HG03175 (cell line): ENCODE data around the gene SPTBN5.

Experiments used
- ATAC-seq: cut with Tn5 transposase; IDR thresholded peaks from one replicate; pipeline ENCODE4 v1.9.1; 2021; ENCODE audit warnings: mild to moderate bottlenecking, moderate library complexity; ENCODE audit not compliant: unreplicated experiment

Gene SPTBN5

DNA sequence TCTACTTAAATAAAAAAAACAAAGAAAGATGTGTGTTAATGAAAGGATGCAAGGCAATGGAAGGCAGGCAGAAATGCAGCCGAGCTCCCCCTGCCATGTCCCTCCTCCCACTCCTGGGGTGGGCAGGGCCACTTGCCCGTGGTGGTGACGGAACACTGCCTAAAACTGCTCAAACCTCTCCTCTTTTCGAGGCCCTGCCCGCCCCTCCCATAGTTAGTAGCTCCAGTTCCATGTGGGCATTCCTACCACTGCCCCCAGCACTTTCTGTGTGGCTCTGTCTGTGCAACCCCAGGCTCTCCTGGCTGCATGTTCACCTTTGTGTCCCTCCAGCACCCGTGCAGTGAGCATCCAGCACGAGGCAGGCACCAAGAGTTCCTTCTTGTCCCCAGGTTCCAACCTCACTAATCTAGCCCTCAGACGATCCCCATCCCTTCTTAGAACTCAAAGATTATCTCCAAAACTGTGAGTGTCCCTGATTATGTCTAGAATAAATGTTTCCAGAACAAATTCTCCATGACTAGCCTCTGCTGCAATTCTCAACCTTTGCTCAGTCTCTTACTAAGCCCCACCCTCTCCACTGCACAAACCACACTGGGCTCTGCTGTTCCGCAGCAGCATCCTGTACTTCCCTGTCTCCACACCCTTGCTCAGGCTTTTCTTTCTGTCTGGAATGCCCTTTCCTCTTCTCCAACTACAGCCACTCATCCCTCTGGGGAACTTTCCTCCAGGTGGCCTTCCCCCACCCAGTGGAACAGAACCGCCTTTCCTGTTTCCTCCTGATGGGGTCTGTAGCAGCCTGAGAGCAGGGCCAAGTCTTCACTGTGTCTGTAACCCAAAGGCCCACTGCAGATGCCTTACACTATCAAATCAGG lies 32.6 kb upstream of the SPTBN5 start:
- no peak for ATAC-seq

DNA sequence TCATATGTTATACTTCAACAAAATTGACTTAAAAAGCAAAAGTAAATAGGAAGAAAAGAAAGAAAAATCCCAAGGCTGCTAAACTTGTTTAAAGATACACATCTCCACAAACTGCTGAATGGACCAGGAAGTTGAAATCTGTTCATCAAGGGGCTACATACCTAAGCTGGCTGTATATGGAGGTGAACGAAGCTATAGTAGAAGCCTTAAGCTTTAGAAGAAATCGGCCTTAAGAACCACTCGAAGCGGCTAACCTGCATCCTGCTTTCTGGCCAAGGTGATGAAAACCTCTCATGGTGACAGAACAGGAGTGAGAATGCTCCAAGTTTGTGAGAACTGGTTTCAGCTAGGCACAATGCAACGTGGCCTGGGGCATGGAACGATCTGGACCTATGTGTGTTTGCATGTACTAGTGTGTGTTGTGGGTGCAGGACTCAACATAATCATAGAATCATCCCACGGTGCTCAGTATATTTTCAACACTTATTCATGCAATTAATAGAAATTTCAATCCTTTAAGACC lies 31.3 kb upstream of the SPTBN5 start:
- ATAC-seq = no peak

DNA sequence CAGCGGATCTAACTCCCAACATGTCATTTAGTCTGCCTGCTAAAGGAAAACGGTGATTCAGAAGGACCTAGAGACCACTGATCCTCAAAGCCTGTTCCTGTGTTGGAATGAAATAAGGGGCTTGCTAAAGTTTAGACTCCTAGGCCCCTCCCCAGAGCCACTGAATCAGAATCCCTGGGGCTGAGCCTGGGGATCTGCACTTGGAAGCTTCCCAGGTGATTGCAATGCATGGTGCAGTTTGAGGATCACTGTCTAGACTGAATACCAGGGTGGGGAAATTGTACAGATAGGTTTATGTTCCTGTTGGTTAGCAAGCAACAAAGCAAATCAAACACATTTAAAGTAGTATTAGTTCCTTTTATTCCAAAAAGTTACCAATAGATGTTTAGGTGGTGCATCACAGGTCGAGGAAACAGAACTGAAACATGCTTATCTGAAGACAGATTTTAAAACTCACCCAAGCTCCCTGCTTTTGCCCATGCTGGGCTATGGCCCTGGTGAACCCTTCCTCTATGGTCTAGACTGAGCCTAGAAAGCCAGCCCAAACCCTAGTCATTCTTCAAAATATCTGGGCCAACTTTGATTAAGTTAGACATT lies 29.6 kb upstream of the SPTBN5 start:
- no peak for ATAC-seq

- ATAC-seq = no peak
Measured at GRCh38 chr15:41922353-41922752, 28.5 kb upstream of the SPTBN5 start.

- no peak for ATAC-seq
Measured at GRCh38 chr15:41921639-41922038, 27.8 kb upstream of the SPTBN5 start.

GRCh38 chr15:41921167-41921566 lies 27.3 kb upstream of the SPTBN5 start:
- ATAC-seq = no peak

GRCh38 chr15:41919954-41920538 lies 26.2 kb upstream of the SPTBN5 start:
- no peak for ATAC-seq

- ATAC-seq = no peak
Measured at GRCh38 chr15:41919201-41919820, 25.5 kb upstream of the SPTBN5 start.

DNA sequence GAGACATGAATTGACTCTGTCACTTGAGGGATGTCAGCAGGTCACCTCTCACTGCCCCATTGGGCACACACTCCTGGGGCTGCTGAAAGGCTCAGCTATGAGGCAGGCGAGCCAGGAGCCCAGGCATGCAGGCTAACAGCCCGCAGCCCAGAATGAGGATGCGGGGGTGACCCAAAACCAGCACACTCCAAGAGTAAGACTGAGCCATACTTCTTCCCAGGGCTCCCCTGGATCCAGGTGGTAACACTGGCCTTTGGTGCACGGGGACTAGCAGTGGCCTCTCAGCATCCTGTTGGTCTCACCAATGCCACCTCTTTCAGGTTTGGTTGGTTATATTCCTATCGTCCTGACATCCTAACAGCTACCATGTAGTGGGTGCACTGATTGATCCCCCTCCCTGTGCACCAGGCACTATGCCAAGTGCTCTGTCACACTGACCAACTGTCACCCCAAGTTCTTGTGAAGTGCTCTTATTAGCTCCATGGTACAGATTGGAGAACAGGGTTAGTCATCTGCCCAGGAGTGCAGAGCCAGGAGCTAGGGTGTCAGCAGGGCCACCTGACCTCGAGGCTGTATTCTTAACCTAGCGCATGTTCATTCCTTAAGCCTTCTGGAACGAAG lies 24.8 kb upstream of the SPTBN5 start:
- ATAC-seq = no peak

- ATAC-seq = no peak
Measured at GRCh38 chr15:41917767-41918430, 24.0 kb upstream of the SPTBN5 start.

GRCh38 chr15:41915255-41915994 lies 21.6 kb upstream of the SPTBN5 start:
- no peak for ATAC-seq

- no peak for ATAC-seq
Measured at GRCh38 chr15:41914411-41914810, 20.6 kb upstream of the SPTBN5 start.

DNA sequence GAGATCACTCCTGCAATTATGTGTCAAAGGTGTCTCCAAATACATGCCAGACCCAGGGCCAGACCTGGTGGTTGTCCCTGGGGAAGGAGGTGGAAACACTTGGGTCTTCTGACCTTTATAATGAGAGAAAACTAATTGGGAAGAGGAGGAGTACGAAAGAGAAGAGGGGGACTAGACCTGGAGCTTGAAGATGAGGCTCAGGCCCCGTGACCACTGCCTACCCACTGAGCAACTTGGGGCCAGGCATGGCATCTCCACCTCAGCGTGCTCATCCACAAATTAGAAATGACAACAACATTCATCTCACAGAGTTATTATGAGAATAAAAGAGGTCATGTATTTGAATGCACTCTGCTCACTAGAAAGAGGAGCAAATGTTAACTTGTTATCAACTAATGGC lies 19.4 kb upstream of the SPTBN5 start:
- ATAC-seq = no peak

DNA sequence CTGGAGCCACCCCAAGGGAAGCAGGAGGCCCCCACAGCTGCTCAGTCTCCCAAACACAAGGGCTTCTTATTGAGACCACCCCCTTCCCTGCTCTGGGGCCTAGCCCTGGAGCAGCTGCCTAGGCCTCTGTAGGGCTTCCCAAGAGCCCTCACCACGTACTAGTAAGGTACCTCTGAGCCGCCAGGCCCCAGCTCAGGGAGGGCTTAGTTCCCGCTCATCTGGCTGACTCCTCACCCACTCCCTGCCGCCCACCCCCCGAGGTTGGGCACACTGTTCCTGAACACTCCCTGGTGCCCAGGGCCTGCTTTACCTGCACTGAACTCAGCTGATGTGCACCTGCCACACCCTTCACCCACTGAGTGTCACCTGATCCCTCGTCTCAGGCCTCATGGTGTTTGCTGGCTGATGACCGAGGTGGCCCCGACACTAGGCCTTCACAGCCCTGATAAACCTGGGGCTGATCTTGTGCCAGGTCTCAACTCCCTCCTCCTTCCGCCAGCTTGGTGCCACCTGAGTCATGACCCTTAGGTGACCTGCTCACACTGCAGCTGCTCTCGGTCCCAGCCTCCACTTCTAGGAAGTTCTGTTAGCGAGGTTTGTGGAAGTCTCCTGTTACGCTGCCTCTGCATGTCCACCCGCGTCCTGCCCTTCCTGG lies 18.0 kb upstream of the SPTBN5 start:
- ATAC-seq = no peak

DNA sequence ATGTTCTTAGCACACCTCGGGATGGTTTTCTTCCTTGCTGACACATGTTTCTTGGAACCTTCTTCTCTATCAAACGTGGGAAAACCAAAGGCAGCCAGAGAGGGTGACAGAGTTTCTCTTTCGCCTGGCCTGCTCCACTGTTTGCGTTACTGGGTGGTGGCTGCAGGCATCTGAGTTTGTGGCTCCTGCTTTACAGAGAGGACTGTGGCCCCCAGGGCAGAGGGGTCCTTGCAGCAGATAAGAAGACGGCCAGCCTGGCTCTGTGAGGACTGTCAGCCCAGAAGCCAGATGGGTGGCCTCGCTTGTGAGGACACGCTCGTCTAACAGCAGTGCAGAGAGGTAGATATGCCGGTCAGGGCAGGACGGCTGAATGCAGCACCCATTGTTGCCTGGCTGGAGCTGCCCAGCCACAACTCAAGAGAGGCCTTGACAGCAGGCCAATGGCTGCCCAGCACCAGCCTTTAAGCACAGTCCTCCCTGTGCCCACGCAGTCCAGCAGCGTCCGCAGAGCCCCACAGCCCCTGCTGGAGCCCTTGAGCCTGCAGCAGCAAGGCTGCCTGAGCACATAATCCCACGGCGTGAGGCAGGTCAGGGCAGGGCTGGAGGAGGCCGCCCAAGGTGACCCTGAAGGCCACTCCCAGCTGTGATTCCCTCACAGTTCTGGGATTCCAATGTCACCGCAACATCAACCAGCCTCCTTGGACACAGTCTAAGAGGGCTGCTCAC lies 15.0 kb upstream of the SPTBN5 start:
- no peak for ATAC-seq

DNA sequence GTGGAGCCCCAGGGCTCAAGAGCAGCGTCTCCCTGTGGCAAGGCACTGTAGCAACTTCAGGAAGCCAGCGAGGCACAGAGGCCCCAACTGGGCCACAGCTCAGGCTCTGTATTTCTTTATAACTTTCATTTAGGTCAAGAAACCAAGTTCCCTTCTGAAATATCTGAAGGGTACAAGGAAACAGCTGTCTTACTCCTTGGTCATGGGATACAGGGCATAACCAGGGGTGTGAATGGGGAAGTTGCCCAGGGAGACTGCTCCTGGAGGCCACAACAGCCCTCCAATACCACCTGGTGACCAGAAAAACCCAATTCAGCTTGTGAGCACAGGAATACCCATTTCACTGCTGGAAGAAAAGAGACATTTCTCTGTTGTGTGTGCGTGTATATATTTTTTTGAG lies 13.3 kb upstream of the SPTBN5 start:
- no peak for ATAC-seq

- ATAC-seq = no peak
Measured at GRCh38 chr15:41906608-41907007, 12.8 kb upstream of the SPTBN5 start.

- ATAC-seq = no peak
Measured at GRCh38 chr15:41905036-41905793, 11.4 kb upstream of the SPTBN5 start.
